Stomach (tissue), 9 donors: ENCODE results near the gene SLC9A4. TPM values are rescaled to one million over a fixed set of nuclear protein-coding genes. Genes with fewer than 3 reads are reported as not detected.
A peak's percentile ranks its signal among the peaks of the same experiment; 100 is the strongest.

ENCODE experiments used
- DNase-seq, 2 donors: peaks; one replicate each; pipeline versions ENCODE4 v3.0.0 to v3.0.0-alpha.2; 2013 to 2019
- H3K27ac ChIP-seq, 5 donors: fragments of 200-600 bp in 4 of 5; sonication (generic) in 4 of 5; one replicate each; pipeline ENCODE4 v1.5.1; 2013 to 2019; ENCODE audit warnings: mild to moderate bottlenecking in 1 of 5, moderate library complexity in 1 of 5
- H3K27me3 ChIP-seq, 3 donors: fragments of 200-600 bp; sonication (generic); one replicate each; pipeline ENCODE4 v1.5.1; 2017 to 2019; ENCODE audit warnings: mixed run types in 1 of 3
- H3K36me3 ChIP-seq, 4 donors: fragments of 200-600 bp; sonication (generic); 1 replicate in 3 of 4; 2 replicates in 1 of 4; pipeline ENCODE4 v1.5.1; 2016 to 2019
- H3K4me1 ChIP-seq, 4 donors: fragments of 200-600 bp; sonication (generic); one replicate each; pipeline ENCODE4 v1.5.1; 2016 to 2019
- H3K4me3 ChIP-seq, 4 donors: fragments of 200-600 bp; sonication (generic) in 3 of 4; one replicate each; pipeline ENCODE4 v1.5.1; 2016 to 2019; ENCODE audit warnings: mild to moderate bottlenecking in 1 of 4
- H3K9me3 ChIP-seq, 4 donors: fragments of 200-600 bp; sonication (generic); one replicate each; pipeline ENCODE4 v1.5.1; 2016 to 2019
- CTCF ChIP-seq, 7 experiments: fragments of 450-650 bp in 4 of 7; fragments of 200-600 bp in 3 of 7; sonication (generic) in 3 of 7; IDR thresholded peaks; one replicate each; pipeline ENCODE4 v1.5.1; 2016 to 2019; ENCODE audit warnings: antibody characterized with exemption in 7 of 7, control low read depth in 2 of 7, mild to moderate bottlenecking in 1 of 7
- EP300 ChIP-seq: sonication (generic); formaldehyde crosslinking; IDR thresholded peaks from one replicate; pipeline ENCODE4 v1.6.1; 2017; ENCODE audit warnings: antibody characterized with exemption
- POLR2A ChIP-seq, 4 donors: fragments of 450-650 bp; IDR thresholded peaks; one replicate each; pipeline ENCODE4 v1.6.1; 2016; ENCODE audit warnings: antibody characterized with exemption in 4 of 4, control low read depth in 2 of 4, mild to moderate bottlenecking in 1 of 4, moderate library complexity in 1 of 4
- POLR2AphosphoS5 ChIP-seq, 3 donors: sonication (generic); formaldehyde crosslinking; IDR thresholded peaks; one replicate each; pipeline ENCODE4 v1.6.1; 2016; ENCODE audit warnings: antibody characterized with exemption in 3 of 3
- WGBS, 5 donors: extraction: QIAGEN DNeasy Blood & Tissue Kit in 3 of 5; methylation state at CpG; one replicate each; pipeline versions ENCODE4 v1.1.5 to v1.1.7; 2013 to 2018; 5-methylcytosine and 5-hydroxymethylcytosine counted together
- intact Hi-C: fragments of 100-400 bp; cut with DNase I; formaldehyde crosslinking; loops from one replicate; pipeline ENCODE4 v1.15.1; 2023; ENCODE audit warnings: low total_unique reads
- polyA plus RNA-seq, 3 donors: library from polyadenylated mRNA; stranded (reverse); fragments of 200-250 nt; gene quantifications; one replicate each; pipeline ENCODE4 v1.2.3, GENCODE V29; 2013
- total RNA-seq, 5 donors: library from RNA; depleted of rRNA; stranded (reverse); fragments of >200 nt; gene quantifications; one replicate each; pipeline versions ENCODE4 v1.1.0 to v1.2.3, GENCODE V29; 2014 to 2016
- donor health status: healthy with polysubstance abuse.
- donor health status: Bipolar disorder and iron deficiency.
- donor health status: healthy.

Gene SLC9A4
- total and polyA plus RNA-seq, 8 donors, result 4.7 to 143 (median 92.4) TPM; not detected in 1

- DNase-seq, result peak in 1 of 2 donors; percentile 41
- WGBS, 5 donors, result 17 to 43% (median 30%) methylated on average over 1 of the region's 1 CpG
- Histone ChIP-seq H3K27me3 (no peaks in the 10 kb centered on the region), H3K36me3 (no peaks in the 10 kb centered on the region), H3K9me3 (no peaks in the 10 kb centered on the region), H3K4me1 (peaks cover 0 to 42% (median 10%) of the 10 kb centered on the region in 4 donors), H3K4me3 (no peak overlapping the region), H3K27ac (peak overlapping the region; percentile 41 to 68 (median 53))
- peak in 2 of 3 donors; percentile 52 to 79 for TF ChIP-seq POLR2AphosphoS5 (IDR thresholded peaks at IDR 0.05)
- TF ChIP-seq POLR2A (IDR thresholded peaks at IDR 0.05), result no peak
- TF ChIP-seq EP300, result no peak
- intact Hi-C loops, result no loop called here
Measured at GRCh38 chr2:102520801-102521200, 47.8 kb downstream of the SLC9A4 start.

DNA sequence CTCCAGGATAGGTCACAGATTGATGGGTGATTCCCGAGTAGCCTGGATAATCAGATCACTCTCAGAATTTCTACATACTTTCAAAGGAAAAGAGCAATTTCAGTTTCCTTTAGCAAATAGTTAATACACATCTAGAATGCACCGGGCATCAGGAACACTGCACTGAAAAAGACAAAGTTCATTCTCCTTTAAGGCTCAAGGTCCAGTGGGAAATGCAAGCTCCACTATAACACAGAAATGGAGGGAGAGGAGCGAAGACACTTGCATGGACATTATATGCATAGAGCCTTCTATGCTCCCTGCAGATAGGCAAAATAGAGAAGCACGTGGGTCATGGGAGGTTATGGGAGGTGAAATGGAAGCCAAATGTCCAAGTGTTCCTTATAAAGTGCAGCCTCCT, 49.1 kb downstream of the SLC9A4 start:
- 76 to 88% (median 78%) methylated on average over 4 of the region's 4 CpGs for WGBS, 5 donors
- Histone ChIP-seq H3K27me3 (no peaks in the 10 kb centered on the region), H3K9me3 (no peaks in the 10 kb centered on the region), H3K4me1 (peaks cover 0 to 36% (median 10%) of the 10 kb centered on the region in 4 donors), H3K27ac (peak overlapping the region in 3 of 5 donors; percentile 49 to 68 (median 62)), H3K4me3 (no peak overlapping the region), H3K36me3 (no peaks in the 10 kb centered on the region)
- DNase-seq, result no peak
- intact Hi-C loops, result no loop called here
- TF ChIP-seq CTCF (IDR thresholded peaks at IDR 0.05), result no peak
- TF ChIP-seq EP300, result no peak
- TF ChIP-seq POLR2A (IDR thresholded peaks at IDR 0.05), result no peak
- no peak for TF ChIP-seq POLR2AphosphoS5 (IDR thresholded peaks at IDR 0.05)

- Histone ChIP-seq H3K9me3 (no peaks in the 10 kb centered on the region), H3K27ac (peak overlapping the region in 3 of 5 donors; percentile 20 to 68 (median 36)), H3K27me3 (no peaks in the 10 kb centered on the region), H3K36me3 (peaks cover 0 to under 1% (median 0%) of the 10 kb centered on the region in 4 donors), H3K4me3 (no peak overlapping the region), H3K4me1 (peaks cover 0 to 29% (median 10%) of the 10 kb centered on the region in 4 donors)
- 81 to 91% (median 82%) methylated on average over 3 of the region's 3 CpGs for WGBS, 5 donors
- intact Hi-C loops, result no loop called here
- DNase-seq, result no peak
- TF ChIP-seq EP300 (no peak), POLR2AphosphoS5 (IDR thresholded peaks at IDR 0.05) (no peak), POLR2A (IDR thresholded peaks at IDR 0.05) (no peak), CTCF (IDR thresholded peaks at IDR 0.05) (no peak)
Measured at GRCh38 chr2:102522890-102523289, 49.9 kb downstream of the SLC9A4 start.

GRCh38 chr2:102523651-102524050, 50.6 kb downstream of the SLC9A4 start:
- TF ChIP-seq CTCF (IDR thresholded peaks at IDR 0.05) (no peak), EP300 (no peak), POLR2A (IDR thresholded peaks at IDR 0.05) (no peak), POLR2AphosphoS5 (IDR thresholded peaks at IDR 0.05) (no peak)
- H3K36me3 ChIP-seq, result peaks cover 0 to 7% (median 3%) of the 10 kb centered on the region in 4 donors
- intact Hi-C loops, result no loop called here
- no peaks in the 10 kb centered on the region for H3K9me3 ChIP-seq
- H3K4me3 ChIP-seq, result no peak overlapping the region
- peak overlapping the region in 4 of 5 donors; percentile 20 to 73 (median 48) for H3K27ac ChIP-seq
- 45 to 56% (median 54%) methylated on average over 3 of the region's 3 CpGs for WGBS, 5 donors
- peaks cover 0 to 21% (median 10%) of the 10 kb centered on the region in 4 donors for H3K4me1 ChIP-seq
- no peaks in the 10 kb centered on the region for H3K27me3 ChIP-seq
- DNase-seq, result no peak

DNA sequence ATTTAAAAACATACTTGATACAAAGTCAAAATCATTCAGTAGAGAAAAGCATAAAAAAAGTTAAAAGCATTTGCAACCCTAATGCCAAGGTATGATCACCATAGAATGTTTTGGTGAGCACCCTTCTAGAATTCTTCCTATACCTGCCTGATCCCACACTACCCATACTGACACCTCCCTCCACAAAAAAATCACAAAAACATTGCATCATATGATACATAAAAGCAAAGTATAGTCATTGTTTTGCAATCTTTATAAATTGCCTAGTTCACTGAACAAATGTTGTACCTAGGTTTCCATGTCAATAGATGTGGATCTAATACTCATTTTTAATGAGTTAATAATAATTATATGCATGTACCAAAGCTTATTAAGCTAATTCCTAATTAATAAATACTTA, 54.1 kb downstream of the SLC9A4 start:
- Histone ChIP-seq H3K27me3 (no peaks in the 10 kb centered on the region), H3K27ac (no peak overlapping the region), H3K36me3 (peaks cover 0 to 11% (median 3%) of the 10 kb centered on the region in 4 donors), H3K4me1 (peaks cover 0 to 15% (median 3%) of the 10 kb centered on the region in 4 donors), H3K4me3 (no peak overlapping the region), H3K9me3 (no peaks in the 10 kb centered on the region)
- TF ChIP-seq POLR2A (IDR thresholded peaks at IDR 0.05), result no peak
- TF ChIP-seq POLR2AphosphoS5 (IDR thresholded peaks at IDR 0.05), result no peak
- no peak for TF ChIP-seq CTCF (IDR thresholded peaks at IDR 0.05)
- no peak for TF ChIP-seq EP300
- DNase-seq, result no peak
- intact Hi-C loops, result no loop called here
